Measurements from ENCODE around the gene SERPIND1. TPM values are rescaled to one million over a fixed set of nuclear protein-coding genes. Genes with fewer than 3 reads are reported as not detected.

Gene SERPIND1
- total and polyA plus RNA-seq, 2 experiments from 2014 or later, result not detected

DNA sequence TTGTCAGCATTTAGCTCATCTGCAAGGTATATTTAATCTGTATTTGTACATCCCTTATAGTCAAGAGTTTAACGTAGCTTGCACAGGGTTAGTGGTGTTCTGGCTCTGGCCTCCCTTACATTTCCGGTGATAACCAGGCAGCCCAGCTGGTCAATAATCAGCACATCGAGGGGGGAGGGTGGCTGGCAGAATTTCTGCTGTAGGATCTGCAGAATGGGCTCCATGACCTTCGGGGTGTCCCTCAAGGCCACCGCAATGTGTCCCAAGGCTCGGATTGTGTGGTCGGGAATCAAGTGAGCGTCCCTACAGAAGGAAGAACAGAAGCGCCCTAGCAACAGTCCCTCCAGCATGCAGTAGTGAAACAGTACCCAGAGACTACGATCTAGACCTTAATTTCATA lies 25.1 kb downstream of the SERPIND1 start:
- no peaks in the 10 kb centered on the region for H3K79me2 ChIP-seq (replicated peaks; ENCODE audit: insufficient read depth)
- H2AFZ ChIP-seq, result no peak overlapping the region
- DNase-seq (ENCODE audit: low spot score), result no peak
- H4K20me1 ChIP-seq (replicated peaks; ENCODE audit: insufficient read depth), result 0 out of 2 replicates have a peak, but pooled peaks cover 9% of the 10 kb centered on the region
- Mint-ChIP-seq H3K27ac (0 out of 2 replicates have a peak overlapping the region, but pooled peaks have one; percentile 58), H3K9me3 (no peaks in the 10 kb centered on the region), H3K4me3 (no peak overlapping the region), H3K36me3 (ENCODE audit: low read depth) (peaks cover 12% of the 10 kb centered on the region), H3K27me3 (ENCODE audit: insufficient read depth, low read depth, poor library complexity) (no peaks in the 10 kb centered on the region), H3K4me1 (no peaks in the 10 kb centered on the region)
- no peak overlapping the region for H3K4me3 ChIP-seq
- no peaks in the 10 kb centered on the region for H3K4me1 ChIP-seq (ENCODE audit: insufficient read depth)
- H3K9me2 ChIP-seq (ENCODE audit: insufficient read depth), result no peaks in the 10 kb centered on the region
- peaks cover 3% of the 10 kb centered on the region for H3K36me3 ChIP-seq (ENCODE audit: insufficient read depth)
- TF ChIP-seq CREB1 (CRISPR knock-in tag; IDR thresholded peaks at IDR 0.05; ENCODE audit: low read depth) (no peak), ZNF331 (CRISPR knock-in tag; IDR thresholded peaks at IDR 0.05; ENCODE audit: low read depth) (no peak), EZH2 (IDR thresholded peaks at IDR 0.05; ENCODE audit: low read depth, unreplicated experiment) (no peak), STAT1 (IDR thresholded peaks at IDR 0.05; ENCODE audit: unreplicated experiment) (no peak), ZNF114 (CRISPR knock-in tag; IDR thresholded peaks at IDR 0.05) (no peak), JUNB (IDR thresholded peaks at IDR 0.05; ENCODE audit: unreplicated experiment) (no peak), EZH2phosphoT487 (IDR thresholded peaks at IDR 0.05; ENCODE audit: unreplicated experiment) (no peak), POLR2AphosphoS5 (IDR thresholded peaks at IDR 0.05; ENCODE audit: low read depth) (no peak)
- TF ChIP-seq, protein P1, sequence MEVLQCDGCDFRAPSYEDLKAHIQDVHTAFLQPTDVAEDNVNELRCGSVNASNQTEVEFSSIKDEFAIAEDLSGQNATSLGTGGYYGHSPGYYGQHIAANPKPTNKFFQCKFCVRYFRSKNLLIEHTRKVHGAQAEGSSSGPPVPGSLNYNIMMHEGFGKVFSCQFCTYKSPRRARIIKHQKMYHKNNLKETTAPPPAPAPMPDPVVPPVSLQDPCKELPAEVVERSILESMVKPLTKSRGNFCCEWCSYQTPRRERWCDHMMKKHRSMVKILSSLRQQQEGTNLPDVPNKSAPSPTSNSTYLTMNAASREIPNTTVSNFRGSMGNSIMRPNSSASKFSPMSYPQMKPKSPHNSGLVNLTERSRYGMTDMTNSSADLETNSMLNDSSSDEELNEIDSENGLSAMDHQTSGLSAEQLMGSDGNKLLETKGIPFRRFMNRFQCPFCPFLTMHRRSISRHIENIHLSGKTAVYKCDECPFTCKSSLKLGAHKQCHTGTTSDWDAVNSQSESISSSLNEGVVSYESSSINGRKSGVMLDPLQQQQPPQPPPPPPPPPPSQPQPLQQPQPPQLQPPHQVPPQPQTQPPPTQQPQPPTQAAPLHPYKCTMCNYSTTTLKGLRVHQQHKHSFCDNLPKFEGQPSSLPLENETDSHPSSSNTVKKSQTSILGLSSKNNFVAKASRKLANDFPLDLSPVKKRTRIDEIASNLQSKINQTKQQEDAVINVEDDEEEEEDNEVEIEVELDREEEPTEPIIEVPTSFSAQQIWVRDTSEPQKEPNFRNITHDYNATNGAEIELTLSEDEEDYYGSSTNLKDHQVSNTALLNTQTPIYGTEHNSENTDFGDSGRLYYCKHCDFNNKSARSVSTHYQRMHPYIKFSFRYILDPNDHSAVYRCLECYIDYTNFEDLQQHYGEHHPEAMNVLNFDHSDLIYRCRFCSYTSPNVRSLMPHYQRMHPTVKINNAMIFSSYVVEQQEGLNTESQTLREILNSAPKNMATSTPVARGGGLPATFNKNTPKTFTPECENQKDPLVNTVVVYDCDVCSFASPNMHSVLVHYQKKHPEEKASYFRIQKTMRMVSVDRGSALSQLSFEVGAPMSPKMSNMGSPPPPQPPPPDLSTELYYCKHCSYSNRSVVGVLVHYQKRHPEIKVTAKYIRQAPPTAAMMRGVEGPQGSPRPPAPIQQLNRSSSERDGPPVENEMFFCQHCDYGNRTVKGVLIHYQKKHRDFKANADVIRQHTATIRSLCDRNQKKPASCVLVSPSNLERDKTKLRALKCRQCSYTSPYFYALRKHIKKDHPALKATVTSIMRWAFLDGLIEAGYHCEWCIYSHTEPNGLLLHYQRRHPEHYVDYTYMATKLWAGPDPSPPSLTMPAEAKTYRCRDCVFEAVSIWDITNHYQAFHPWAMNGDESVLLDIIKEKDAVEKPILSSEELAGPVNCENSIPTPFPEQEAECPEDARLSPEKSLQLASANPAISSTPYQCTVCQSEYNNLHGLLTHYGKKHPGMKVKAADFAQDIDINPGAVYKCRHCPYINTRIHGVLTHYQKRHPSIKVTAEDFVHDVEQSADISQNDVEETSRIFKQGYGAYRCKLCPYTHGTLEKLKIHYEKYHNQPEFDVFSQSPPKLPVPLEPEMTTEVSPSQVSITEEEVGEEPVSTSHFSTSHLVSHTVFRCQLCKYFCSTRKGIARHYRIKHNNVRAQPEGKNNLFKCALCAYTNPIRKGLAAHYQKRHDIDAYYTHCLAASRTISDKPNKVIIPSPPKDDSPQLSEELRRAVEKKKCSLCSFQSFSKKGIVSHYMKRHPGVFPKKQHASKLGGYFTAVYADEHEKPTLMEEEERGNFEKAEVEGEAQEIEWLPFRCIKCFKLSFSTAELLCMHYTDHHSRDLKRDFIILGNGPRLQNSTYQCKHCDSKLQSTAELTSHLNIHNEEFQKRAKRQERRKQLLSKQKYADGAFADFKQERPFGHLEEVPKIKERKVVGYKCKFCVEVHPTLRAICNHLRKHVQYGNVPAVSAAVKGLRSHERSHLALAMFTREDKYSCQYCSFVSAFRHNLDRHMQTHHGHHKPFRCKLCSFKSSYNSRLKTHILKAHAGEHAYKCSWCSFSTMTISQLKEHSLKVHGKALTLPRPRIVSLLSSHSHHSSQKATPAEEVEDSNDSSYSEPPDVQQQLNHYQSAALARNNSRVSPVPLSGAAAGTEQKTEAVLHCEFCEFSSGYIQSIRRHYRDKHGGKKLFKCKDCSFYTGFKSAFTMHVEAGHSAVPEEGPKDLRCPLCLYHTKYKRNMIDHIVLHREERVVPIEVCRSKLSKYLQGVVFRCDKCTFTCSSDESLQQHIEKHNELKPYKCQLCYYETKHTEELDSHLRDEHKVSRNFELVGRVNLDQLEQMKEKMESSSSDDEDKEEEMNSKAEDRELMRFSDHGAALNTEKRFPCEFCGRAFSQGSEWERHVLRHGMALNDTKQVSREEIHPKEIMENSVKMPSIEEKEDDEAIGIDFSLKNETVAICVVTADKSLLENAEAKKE (CRISPR knock-in tag; IDR thresholded peaks at IDR 0.05), result no peak
- no peaks in the 10 kb centered on the region for H3F3A ChIP-seq (replicated peaks; ENCODE audit: low read depth)
- no peak for ATAC-seq
- H3K27me3 ChIP-seq (ENCODE audit: insufficient read depth), result no peaks in the 10 kb centered on the region
- no peak overlapping the region for H3K4me2 ChIP-seq
- H3K27ac ChIP-seq (ENCODE audit: low read depth), result no peak overlapping the region

Measured in GM23338 (cell line).